Sigmoid colon (tissue), 3 donors: ENCODE data around the gene SAPCD2.

Experiments used
- CTCF ChIP-seq, 4 experiments: fragments of 450-650 bp in 3 of 4; fragments of 200-600 bp in 1 of 4; IDR thresholded peaks; one replicate each; pipeline ENCODE4 v1.5.1; 2016 to 2019; ENCODE audit warnings: antibody characterized with exemption in 4 of 4, mild to moderate bottlenecking in 3 of 4, moderate library complexity in 2 of 4
- POLR2A ChIP-seq, 2 donors: fragments of 450-650 bp; IDR thresholded peaks; one replicate each; pipeline ENCODE4 v1.6.1; 2016; ENCODE audit warnings: antibody characterized with exemption in 2 of 2, mild to moderate bottlenecking in 2 of 2, moderate library complexity in 2 of 2

GRCh38 chr9:137062384-137062783, 8.0 kb downstream of the SAPCD2 start:
- TF ChIP-seq CTCF (IDR thresholded peaks at IDR 0.05) (no peak), POLR2A (IDR thresholded peaks at IDR 0.05) (no peak)
